ENCODE data around the gene TMEM255B. TPM values are rescaled to one million over a fixed set of nuclear protein-coding genes. Genes with fewer than 3 reads are reported as not detected.

Gene TMEM255B
- total RNA-seq, 1 experiment from 2014 or later = 2.8 TPM

DNA sequence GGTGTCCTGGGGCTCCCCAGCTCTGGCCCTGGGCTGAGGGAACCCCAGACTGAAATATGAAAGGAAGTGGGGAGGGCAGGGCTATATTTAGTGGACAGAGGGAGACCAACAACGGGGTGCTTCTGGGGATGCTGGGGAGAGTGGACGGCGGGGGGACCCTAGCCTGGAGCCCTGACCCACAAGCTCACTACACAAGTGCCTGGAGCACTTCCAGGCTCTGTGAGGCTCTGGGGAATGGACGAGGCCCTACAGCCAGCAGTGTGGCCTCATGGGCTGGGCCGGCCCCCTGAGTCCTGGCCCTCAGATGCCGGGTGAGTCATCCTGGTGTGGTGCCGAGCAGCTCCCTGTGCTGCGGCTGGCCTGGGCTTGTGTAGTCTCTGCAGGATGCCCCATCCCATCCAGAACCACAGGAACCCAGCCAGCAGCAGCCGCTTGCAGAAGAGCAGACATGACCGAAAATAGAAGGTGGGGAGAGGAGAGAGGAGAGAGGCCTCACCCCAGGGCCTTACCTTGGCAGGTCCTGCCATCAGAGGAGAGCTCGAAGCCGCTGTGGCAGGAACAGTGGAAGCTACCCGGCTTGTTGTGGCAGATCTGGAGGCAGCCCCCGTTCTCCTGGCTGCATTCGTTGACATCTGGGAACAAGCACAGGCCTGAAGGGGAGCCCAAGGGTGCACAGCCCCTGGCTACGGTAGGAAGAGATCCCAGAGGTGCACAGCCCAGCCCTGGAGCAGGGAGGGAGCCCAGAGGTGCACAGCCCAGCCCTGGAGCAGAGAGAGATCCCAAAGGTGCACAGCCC lies 78.7 kb downstream of the TMEM255B start:
- H3K56ac ChIP-seq (ENCODE audit: insufficient read length, low read depth, low read length) = no peak overlapping the region
- no peak overlapping the region for H4K5ac ChIP-seq (ENCODE audit: insufficient read length, low read depth, low read length)
- no peak overlapping the region for H3K18ac ChIP-seq (ENCODE audit: insufficient read length, low read depth, low read length)
- Mint-ChIP-seq H3K36me3 (ENCODE audit: insufficient read depth in 1 of 3, low read depth in 3 of 3) (peaks cover 8 to 34% (median 15%) of the 10 kb centered on the region in 3 experiments; a peak in 6 of 7 replicates), H3K27me3 (ENCODE audit: low read depth) (no peaks in the 10 kb centered on the region), H3K4me3 (no peak overlapping the region), H3K9me3 (no peaks in the 10 kb centered on the region), H3K27ac (peak overlapping the region in 2 of 3 experiments; percentile 91 to 96; a peak in 4 of 7 replicates), H3K4me1 (peaks cover 13 to 18% of the 10 kb centered on the region in 2 experiments)
- H3K9me3 ChIP-seq (ENCODE audit: control insufficient read depth, low read depth, low read length) = no peaks in the 10 kb centered on the region
- H3K79me1 ChIP-seq (ENCODE audit: insufficient read depth, low read depth, low read length, poor library complexity, severe bottlenecking) = no peaks in the 10 kb centered on the region
- no peak overlapping the region for H3K23ac ChIP-seq (ENCODE audit: insufficient read length, low read depth, low read length)
- H2BK12ac ChIP-seq (ENCODE audit: insufficient read length, low read depth, low read length) = no peak overlapping the region
- no peak overlapping the region for H2BK120ac ChIP-seq (ENCODE audit: low read depth, low read length, poor library complexity, severe bottlenecking)
- H2AK5ac ChIP-seq (ENCODE audit: insufficient read length, low read length) = no peak overlapping the region
- no peak overlapping the region for H2BK5ac ChIP-seq (ENCODE audit: insufficient read length, low read length)
- H3K23me2 ChIP-seq (ENCODE audit: insufficient read length, low read depth, low read length, poor library complexity, severe bottlenecking) = no peaks in the 10 kb centered on the region
- H2AFZ ChIP-seq (ENCODE audit: low read length) = no peak overlapping the region
- H3K27ac ChIP-seq (ENCODE audit: insufficient read length, low read depth, low read length) = no peak overlapping the region
- no peaks in the 10 kb centered on the region for H3K79me2 ChIP-seq (ENCODE audit: insufficient read depth, low read length)
- no peak overlapping the region for H2BK20ac ChIP-seq (ENCODE audit: low read depth, low read length, poor library complexity, severe bottlenecking)
- H3K9ac ChIP-seq (ENCODE audit: extremely low read depth, insufficient read length, low read length) = no peak overlapping the region
- H4K20me1 ChIP-seq (ENCODE audit: control insufficient read depth, insufficient read depth, insufficient read length) = no peaks in the 10 kb centered on the region
- no CpG with 5 or more reads among the region's 16 CpGs for WGBS (ENCODE audit: extremely low coverage, insufficient read length, low lambda C conversion rate)
- H3K14ac ChIP-seq (ENCODE audit: insufficient read depth, low read length) = peak overlapping the region; percentile 24; the same call in 1 of the 2 replicates
- H4K8ac ChIP-seq (replicated peaks; ENCODE audit: insufficient read length, low read depth, low read length) = no peak overlapping the region
- DNase-seq = peak; percentile 71
- no peak for TF ChIP-seq CTCF (conservative IDR thresholded peaks at IDR 0.05)
- no peak overlapping the region for H3T11ph ChIP-seq (ENCODE audit: low read length)
- no peak overlapping the region for H3K4me2 ChIP-seq (ENCODE audit: insufficient read depth, insufficient read length, low read length)
- peak overlapping the region; percentile 47 for H4K91ac ChIP-seq (ENCODE audit: insufficient read length, low read depth, low read length)
- H3K4me1 ChIP-seq (ENCODE audit: insufficient read depth, low read length) = no peaks in the 10 kb centered on the region
- no peak overlapping the region for H3K4ac ChIP-seq (ENCODE audit: low read depth, low read length)
- H3K27me3 ChIP-seq (ENCODE audit: insufficient read depth, low read length) = no peaks in the 10 kb centered on the region
- H2BK15ac ChIP-seq (ENCODE audit: low read depth, low read length) = no peak overlapping the region

Data from H9 (cell line).